HG03039 (cell line): Measurements from ENCODE around the gene GNAL.
A peak's percentile ranks its signal among the peaks of the same experiment; 100 is the strongest.
"Not testable (repeated sequence)": the region's sequence is repeated elsewhere in the genome, so short reads cannot be mapped to it uniquely, and the experiment has no call there.

ENCODE experiments used
- ATAC-seq: cut with Tn5 transposase; IDR thresholded peaks from one replicate; pipeline ENCODE4 v1.9.1; 2021; ENCODE audit warnings: mild to moderate bottlenecking, moderate library complexity; ENCODE audit not compliant: unreplicated experiment

The GNAL gene

GRCh38 chr18:11669271-11669947 lies 19.7 kb upstream of the GNAL start:
- ATAC-seq = no peak

- ATAC-seq = no peak
These were observed 19.2 kb upstream of the GNAL start for GRCh38 chr18:11669948-11670275.

DNA sequence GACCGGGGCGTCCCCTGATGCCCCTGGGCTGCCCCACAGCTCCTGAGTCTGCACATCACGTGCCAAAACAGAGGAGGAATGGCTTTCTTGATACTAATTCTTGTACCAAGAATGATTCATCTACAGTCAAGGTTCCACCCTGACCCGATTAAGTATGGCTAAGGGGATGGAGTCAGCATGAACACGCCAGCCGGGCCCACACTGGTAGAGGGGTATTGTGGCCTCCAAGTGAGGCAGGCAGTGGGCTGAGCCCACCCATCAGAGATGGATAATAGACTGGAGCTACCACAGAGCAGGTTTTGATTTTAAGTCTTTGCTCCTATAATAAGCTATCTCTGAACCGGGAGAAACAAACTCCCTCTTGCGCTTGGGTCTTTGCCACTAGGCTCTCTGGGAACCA lies 17.9 kb upstream of the GNAL start:
- ATAC-seq = no peak

DNA sequence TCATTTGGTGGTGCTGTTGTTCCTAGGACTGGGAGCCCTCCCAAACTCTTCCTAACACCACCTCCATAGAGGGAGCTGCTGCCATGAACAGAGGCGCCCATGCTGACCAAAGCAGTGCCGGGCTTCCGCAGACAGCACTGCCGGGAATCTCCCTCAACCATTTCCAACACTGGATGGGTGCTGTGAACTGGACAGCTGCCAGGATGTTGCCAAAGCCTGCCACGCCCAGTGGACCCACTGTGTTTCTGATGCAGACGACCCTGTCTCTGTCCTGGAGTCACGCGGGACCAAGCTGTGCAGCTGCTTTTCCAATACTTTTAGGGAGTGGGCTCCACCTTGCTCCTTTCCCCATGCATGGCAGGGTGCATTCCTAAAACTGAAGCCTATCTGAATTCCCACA lies 16.9 kb upstream of the GNAL start:
- ATAC-seq = no peak

GRCh38 chr18:11672846-11673454 lies 16.1 kb upstream of the GNAL start:
- no peak for ATAC-seq

DNA sequence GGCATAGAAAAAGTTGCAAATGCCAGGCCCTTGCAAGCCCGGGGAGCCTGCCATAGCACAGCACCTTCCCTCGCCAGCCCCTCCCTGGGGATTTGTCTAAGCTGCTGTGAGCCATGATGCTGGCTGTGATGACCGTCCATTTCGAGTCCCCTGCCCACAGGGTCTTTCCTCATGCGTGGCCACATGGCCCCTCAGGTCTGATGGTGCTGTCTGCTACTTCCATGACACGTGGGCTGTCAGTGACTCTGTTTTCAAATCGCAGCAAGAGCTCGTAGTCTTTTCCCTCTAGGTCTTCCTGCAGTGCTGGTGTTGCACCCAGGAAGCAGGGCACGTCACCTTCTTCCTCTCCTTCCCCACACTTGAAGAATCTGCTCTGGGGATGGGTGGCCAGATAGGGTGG lies 15.5 kb upstream of the GNAL start:
- no peak for ATAC-seq

GRCh38 chr18:11674119-11674518 lies 14.9 kb upstream of the GNAL start:
- ATAC-seq = no peak

GRCh38 chr18:11676386-11676785 lies 12.7 kb upstream of the GNAL start:
- ATAC-seq = no peak

DNA sequence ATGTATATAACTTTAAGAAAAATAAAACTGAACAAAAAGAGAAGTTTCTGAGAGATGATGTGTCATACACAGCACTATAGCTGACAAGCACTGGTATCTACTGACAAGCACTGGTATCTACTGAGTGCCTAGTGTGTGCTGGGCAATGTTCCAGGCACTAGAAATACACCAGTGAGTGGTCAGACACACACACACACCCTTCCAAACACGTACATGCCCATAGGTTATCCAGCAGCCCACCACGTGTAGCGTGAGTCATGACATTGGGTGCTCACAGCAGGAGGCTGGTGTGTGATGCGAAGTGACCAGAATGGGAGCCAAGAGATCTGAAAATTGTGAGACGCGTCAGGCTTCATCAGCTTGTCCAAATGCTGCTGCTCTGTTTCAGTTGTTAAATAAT lies 12.2 kb upstream of the GNAL start:
- no peak for ATAC-seq

- ATAC-seq = no peak
These were observed 10.9 kb upstream of the GNAL start for GRCh38 chr18:11678211-11678610.

GRCh38 chr18:11689669-11690565 lies 853 bp downstream of the GNAL start:
- ATAC-seq = peak; percentile 30

DNA sequence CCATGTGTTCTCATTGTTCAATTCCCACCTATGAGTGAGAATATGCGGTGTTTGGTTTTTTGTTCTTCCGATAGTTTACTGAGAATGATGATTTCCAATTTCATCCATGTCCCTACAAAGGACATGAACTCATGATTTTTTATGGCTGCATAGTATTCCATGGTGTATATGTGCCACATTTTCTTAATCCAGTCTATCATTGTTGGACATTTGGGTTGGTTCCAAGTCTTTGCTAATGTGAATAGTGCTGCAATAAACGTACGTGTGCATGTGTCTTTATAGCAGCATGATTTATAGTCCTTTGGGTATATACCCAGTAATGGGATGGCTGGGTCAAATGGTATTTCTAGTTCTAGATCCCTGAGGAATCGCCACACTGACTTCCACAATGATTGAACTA lies 1.6 kb downstream of the GNAL start:
- ATAC-seq = not testable (repeated sequence)

GRCh38 chr18:11695736-11696135 lies 6.7 kb downstream of the GNAL start:
- no peak for ATAC-seq

DNA sequence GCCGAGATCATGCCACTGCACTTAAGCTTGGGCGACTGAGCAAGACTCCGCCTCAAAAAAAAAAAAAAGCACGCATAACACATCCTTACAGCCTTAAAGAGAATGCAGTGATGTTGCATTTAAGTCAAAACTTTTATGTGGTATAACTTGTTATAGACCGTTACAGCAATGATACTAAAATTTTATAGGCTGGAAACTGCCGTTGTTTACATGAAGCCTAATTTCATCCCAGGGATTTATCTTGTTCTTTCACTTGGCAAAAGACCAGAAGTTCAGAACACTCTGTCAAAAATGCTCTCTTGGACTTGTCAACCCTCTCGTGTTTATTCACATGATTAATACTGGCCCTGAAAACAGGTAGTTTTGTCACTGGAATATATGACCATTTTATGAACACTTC lies 7.4 kb downstream of the GNAL start:
- ATAC-seq = no peak

DNA sequence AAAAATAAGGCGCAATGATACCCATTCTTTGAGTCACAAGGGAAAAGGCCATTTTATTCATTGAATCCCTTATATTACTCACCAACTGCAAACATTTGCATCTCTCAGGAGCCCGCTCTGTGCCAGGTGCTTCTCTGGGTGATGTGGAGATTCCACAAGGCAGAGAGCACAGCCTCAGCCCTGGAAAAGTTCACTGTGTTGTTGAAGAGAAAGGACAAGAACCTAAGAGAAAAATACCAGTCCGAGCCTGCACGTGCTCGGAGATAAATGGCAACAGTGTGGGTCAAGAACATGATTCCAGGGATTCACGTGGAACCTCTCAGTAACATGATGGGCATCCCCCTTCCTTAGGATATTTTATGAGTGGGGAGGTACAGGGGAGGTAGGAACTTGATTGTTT lies 11.8 kb downstream of the GNAL start:
- no peak for ATAC-seq

DNA sequence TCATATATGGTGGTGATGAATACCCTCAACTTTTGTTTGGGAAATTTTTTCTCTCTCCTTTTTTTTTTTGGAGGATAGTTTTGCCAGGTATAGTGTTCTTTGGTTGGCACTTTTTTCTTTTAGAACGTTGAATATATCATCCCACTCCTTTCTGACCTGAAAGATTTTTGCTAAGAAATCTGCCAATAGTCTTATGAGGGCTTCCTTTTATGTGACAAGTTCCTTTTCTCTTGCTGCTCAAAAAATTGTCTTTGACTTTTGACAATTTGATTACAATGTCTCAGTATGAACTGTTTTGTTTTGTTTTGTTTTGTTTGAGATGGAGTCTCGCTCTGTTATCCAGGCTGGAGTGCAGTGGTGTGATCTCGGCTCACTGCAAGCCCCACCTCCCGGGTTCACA lies 21.5 kb downstream of the GNAL start:
- ATAC-seq = no peak

- no peak for ATAC-seq
These were observed 24.7 kb downstream of the GNAL start for GRCh38 chr18:11713756-11714155.

GRCh38 chr18:11714244-11714918 lies 25.3 kb downstream of the GNAL start:
- ATAC-seq = no peak

- not testable (repeated sequence) for ATAC-seq
These were observed 27.8 kb downstream of the GNAL start for GRCh38 chr18:11716767-11717315.

DNA sequence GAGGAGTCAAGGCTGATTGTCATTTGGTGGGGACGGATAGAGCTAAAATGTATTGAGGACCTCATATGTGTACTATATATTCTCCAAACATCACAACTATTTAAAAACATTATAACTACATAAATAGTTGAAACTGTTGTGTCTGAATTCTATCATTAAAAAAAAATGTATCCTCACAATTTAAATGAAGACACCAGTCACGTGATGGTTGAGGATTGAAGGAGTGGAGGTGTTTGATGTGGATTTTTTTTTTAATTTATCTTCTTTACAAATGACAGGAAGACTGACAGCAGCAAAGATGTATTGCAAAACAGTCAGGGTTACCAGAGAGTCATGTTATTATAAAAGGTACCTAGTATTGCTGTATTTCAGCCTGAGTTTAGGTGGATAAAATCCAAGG lies 30.0 kb downstream of the GNAL start:
- ATAC-seq = no peak

- no peak for ATAC-seq
These were observed 30.6 kb downstream of the GNAL start for GRCh38 chr18:11719621-11720020.
